COLO668 (cell line): Measurements from ENCODE around the gene HK3.

ENCODE experiments used
- DNase-seq: peaks from one replicate; lab custom pipeline; 2025; ENCODE audit not compliant: unreplicated experiment; lab: John Stamatoyannopoulos, UW

The HK3 gene

GRCh38 chr5:176902102-176902814 lies 3.1 kb upstream of the HK3 start:
- no peak for DNase-seq

- no peak for DNase-seq
Observed at GRCh38 chr5:176901260-176902101, 2.3 kb upstream of the HK3 start.

GRCh38 chr5:176900780-176901204 lies 1.6 kb upstream of the HK3 start:
- DNase-seq, result no peak

GRCh38 chr5:176899946-176900779 lies 1.0 kb upstream of the HK3 start:
- DNase-seq, result no peak

GRCh38 chr5:176897263-176897662 lies 1.9 kb downstream of the HK3 start:
- DNase-seq, result no peak

GRCh38 chr5:176895831-176896230 lies 3.3 kb downstream of the HK3 start:
- no peak for DNase-seq

GRCh38 chr5:176894298-176894697 lies 4.8 kb downstream of the HK3 start:
- no peak for DNase-seq

- DNase-seq, result no peak
Observed at GRCh38 chr5:176892663-176893062, 6.5 kb downstream of the HK3 start.

GRCh38 chr5:176891331-176891958 lies 7.7 kb downstream of the HK3 start:
- no peak for DNase-seq

GRCh38 chr5:176890455-176891330 lies 8.5 kb downstream of the HK3 start:
- DNase-seq, result no peak

- DNase-seq, result no peak
Observed at GRCh38 chr5:176889321-176890280, 9.5 kb downstream of the HK3 start.

- no peak for DNase-seq
Observed at GRCh38 chr5:176888865-176889165, 10.3 kb downstream of the HK3 start.

GRCh38 chr5:176888016-176888864 lies 10.9 kb downstream of the HK3 start:
- peak; percentile 36 for DNase-seq

GRCh38 chr5:176887252-176887849 lies 11.8 kb downstream of the HK3 start:
- DNase-seq, result peak; percentile 5

GRCh38 chr5:176886336-176887251 lies 12.6 kb downstream of the HK3 start:
- DNase-seq, result no peak

- DNase-seq, result no peak
Observed at GRCh38 chr5:176884571-176884890, 14.6 kb downstream of the HK3 start.
